A673 (cell line): ENCODE results near the gene MKRN2. TPM values are rescaled to one million over a fixed set of nuclear protein-coding genes. Genes with fewer than 3 reads are reported as not detected.

Experiments used
- BruUV-seq: library from RNA; stranded (reverse); fragments of 400-500 nt; replicated peaks from 2 replicates; lab custom pipeline; 2021; lab: Mats Ljungman, UMichigan
- CTCF ChIA-PET: fragments of 300-600 bp; sonication (Branson Sonifier 250); formaldehyde crosslinking; loops from one replicate; lab custom pipeline; 2022; ENCODE audit warnings: antibody characterized with exemption; lab: Charles Lee
- POLR2A ChIA-PET: fragments of 300-600 bp; sonication (Branson Sonifier 250); formaldehyde crosslinking; loops from one replicate; lab custom pipeline; 2022; ENCODE audit warnings: antibody characterized with exemption; ENCODE audit not compliant: low non-redundant PET; lab: Charles Lee
- DNase-seq: peaks from one replicate; pipeline ENCODE4 v3.0.0-alpha.2; 2015; ENCODE audit warnings: low spot score
- H3K27ac ChIP-seq: fragments of 200-600 bp; sonication (generic); 2 replicates; pipeline ENCODE4 v1.5.1; 2016; ENCODE audit warnings: mixed run types, low read depth, mild to moderate bottlenecking, mixed read lengths, antibody characterized with exemption, low read length; ENCODE audit not compliant: poor library complexity, severe bottlenecking
- H3K27me3 ChIP-seq: fragments of 200-600 bp; sonication (generic); replicated peaks from 2 replicates; pipeline ENCODE4 v1.6.1; 2017; ENCODE audit warnings: mixed run types, low read depth, mild to moderate bottlenecking, mixed read lengths, antibody characterized with exemption, low read length; ENCODE audit not compliant: insufficient read depth, poor library complexity
- H3K36me3 ChIP-seq: fragments of 200-600 bp; sonication (generic); 2 replicates; pipeline ENCODE4 v1.6.1; 2016; ENCODE audit warnings: mixed run types, mild to moderate bottlenecking, mixed read lengths, antibody characterized with exemption, low read length; ENCODE audit not compliant: insufficient read depth, poor library complexity, severe bottlenecking
- H3K4me1 ChIP-seq: fragments of 200-600 bp; sonication (generic); 2 replicates; pipeline ENCODE4 v1.6.1; 2017; ENCODE audit warnings: mixed run types, mild to moderate bottlenecking, mixed read lengths, antibody characterized with exemption, low read length; ENCODE audit not compliant: insufficient read depth, poor library complexity, severe bottlenecking
- H3K4me3 ChIP-seq: fragments of 200-600 bp; sonication (generic); 2 replicates; pipeline ENCODE4 v1.5.1; 2016; ENCODE audit warnings: low read depth, mixed run types, mild to moderate bottlenecking, mixed read lengths, low read length; ENCODE audit not compliant: poor library complexity, severe bottlenecking
- H3K9me3 ChIP-seq: fragments of 200-600 bp; sonication (generic); 2 replicates; pipeline ENCODE4 v1.6.1; 2016; ENCODE audit warnings: mixed run types, low read depth, mild to moderate bottlenecking, mixed read lengths, antibody characterized with exemption, low read length; ENCODE audit not compliant: poor library complexity, severe bottlenecking
- EZH2 ChIP-seq: fragments of 200-600 bp; sonication (generic); IDR thresholded peaks from 2 replicates; pipeline ENCODE4 v1.6.1; 2017; ENCODE audit warnings: borderline replicate concordance, low read depth, mild to moderate bottlenecking, mixed read lengths, antibody characterized with exemption, low read length; ENCODE audit not compliant: poor library complexity, severe bottlenecking
- intact Hi-C: fragments of 100-400 bp; cut with micrococcal nuclease; formaldehyde crosslinking; loops from one replicate; pipeline ENCODE4 v1.10.0; 2022; ENCODE audit not compliant: unreplicated experiment
- total RNA-seq: library from RNA; stranded (reverse); gene quantifications from 2 replicates; pipeline ENCODE4 v1.2.3, GENCODE V29; 2021
- TF ChIP-seq, protein P1 (sequence below): fragments of 300-800, 200-600 bp; sonication (generic); conservative IDR thresholded peaks from 2 replicates; pipeline ENCODE4 v1.5.1; 2017; ENCODE audit warnings: low read depth, mild to moderate bottlenecking, antibody characterized with exemption, low read length, moderate library complexity, mixed read lengths

The MKRN2 gene
- total RNA-seq, 1 experiment from 2014 or later: 47.3 TPM

DNA sequence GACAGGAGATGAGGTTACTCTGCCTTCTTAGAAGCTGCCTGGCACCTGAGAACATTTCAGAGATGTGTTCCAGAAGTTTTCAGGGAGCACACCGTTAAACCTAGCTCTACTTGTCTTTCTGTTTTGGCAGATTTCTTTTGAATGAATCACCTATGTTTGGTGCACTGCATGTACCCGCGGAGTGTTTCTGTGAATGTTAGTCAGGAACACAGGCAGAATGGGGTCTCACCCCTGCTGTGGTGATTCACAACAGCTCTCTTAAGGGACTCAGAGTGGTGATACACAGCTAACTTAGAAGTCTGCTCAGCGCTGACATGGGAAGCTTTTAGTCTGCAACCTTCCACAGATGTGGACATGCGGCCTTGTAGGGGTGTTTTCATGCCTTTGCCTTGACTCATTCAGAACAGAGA, 48.6 kb upstream of the MKRN2 start:
- CTCF ChIA-PET: no interaction called here
- H3K4me3 ChIP-seq: no peak overlapping the region
- H3K9me3 ChIP-seq: no peaks in the 10 kb centered on the region
- peaks cover 30% of the 10 kb centered on the region for H3K36me3 ChIP-seq
- intact Hi-C loops: no loop called here
- no TSS peak for BruUV-seq
- TF ChIP-seq, protein P1, sequence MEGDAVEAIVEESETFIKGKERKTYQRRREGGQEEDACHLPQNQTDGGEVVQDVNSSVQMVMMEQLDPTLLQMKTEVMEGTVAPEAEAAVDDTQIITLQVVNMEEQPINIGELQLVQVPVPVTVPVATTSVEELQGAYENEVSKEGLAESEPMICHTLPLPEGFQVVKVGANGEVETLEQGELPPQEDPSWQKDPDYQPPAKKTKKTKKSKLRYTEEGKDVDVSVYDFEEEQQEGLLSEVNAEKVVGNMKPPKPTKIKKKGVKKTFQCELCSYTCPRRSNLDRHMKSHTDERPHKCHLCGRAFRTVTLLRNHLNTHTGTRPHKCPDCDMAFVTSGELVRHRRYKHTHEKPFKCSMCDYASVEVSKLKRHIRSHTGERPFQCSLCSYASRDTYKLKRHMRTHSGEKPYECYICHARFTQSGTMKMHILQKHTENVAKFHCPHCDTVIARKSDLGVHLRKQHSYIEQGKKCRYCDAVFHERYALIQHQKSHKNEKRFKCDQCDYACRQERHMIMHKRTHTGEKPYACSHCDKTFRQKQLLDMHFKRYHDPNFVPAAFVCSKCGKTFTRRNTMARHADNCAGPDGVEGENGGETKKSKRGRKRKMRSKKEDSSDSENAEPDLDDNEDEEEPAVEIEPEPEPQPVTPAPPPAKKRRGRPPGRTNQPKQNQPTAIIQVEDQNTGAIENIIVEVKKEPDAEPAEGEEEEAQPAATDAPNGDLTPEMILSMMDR: no peak
- no peak for TF ChIP-seq EZH2
- H3K27me3 ChIP-seq: no peaks in the 10 kb centered on the region
- no peaks in the 10 kb centered on the region for H3K4me1 ChIP-seq
- DNase-seq: peak; percentile 49
- no peak overlapping the region for H3K27ac ChIP-seq
- POLR2A ChIA-PET: no interaction called here

DNA sequence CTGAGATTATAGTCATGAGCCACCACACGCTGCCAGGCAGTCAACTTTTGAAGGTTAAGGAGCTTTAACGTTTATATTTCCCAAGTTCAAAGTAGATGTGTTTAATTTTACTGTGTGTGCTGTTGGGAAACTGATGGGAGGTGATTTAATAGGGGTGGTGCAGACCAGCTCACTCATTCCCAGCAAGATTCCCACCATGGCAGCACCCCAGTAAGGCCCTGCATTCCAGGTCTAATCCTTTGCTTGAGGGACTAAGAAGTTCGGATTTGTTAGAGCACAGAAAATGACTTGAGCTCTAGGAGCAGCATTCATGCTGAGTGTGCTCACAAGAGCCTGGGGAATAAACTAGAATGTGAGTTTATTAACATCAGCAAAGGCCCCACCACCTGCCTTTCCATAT, 47.4 kb upstream of the MKRN2 start:
- DNase-seq: no peak
- no peak overlapping the region for H3K4me3 ChIP-seq
- BruUV-seq: no TSS peak
- no peaks in the 10 kb centered on the region for H3K4me1 ChIP-seq
- CTCF ChIA-PET: no interaction called here
- intact Hi-C loops: no loop called here
- peaks cover 18% of the 10 kb centered on the region for H3K36me3 ChIP-seq
- no peak for TF ChIP-seq EZH2
- TF ChIP-seq, protein P1: no peak
- H3K9me3 ChIP-seq: no peaks in the 10 kb centered on the region
- POLR2A ChIA-PET: no interaction called here
- H3K27me3 ChIP-seq: no peaks in the 10 kb centered on the region
- no peak overlapping the region for H3K27ac ChIP-seq

DNA sequence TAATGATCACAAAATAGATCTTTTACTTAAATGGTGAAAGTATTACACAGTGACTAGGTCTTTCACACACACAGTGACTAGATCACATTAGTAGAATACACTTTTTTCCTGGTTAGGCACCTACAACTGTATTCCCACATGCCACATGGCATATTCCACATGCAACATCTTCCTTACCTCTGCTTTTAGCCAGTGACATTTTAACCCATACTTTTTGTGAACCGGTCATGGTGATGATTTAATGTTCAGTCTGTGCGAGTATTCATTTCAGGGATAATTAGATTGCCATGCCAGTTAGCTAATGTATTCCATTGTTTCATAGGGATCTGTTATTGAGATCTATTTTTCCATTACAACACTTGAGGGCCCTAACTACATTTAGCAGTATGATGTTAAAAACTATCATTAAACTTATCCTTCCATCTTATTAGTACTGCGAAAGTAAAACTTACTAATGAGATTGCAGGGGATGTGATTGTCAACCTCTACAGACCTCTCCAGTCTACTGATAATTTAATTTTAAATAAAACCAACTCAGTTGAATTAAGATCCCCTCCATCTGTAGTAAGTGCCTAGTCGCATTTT, 44.3 kb upstream of the MKRN2 start:
- ChIA-PET CTCF (interaction anchor here (0.5 kb wide), 1 partner anchor 66 kb away, joined by 9 read pairs; no protein-coding TSS in a partner anchor), POLR2A (no interaction called here)
- no peaks in the 10 kb centered on the region for H3K27me3 ChIP-seq
- H3K9me3 ChIP-seq: no peaks in the 10 kb centered on the region
- no peaks in the 10 kb centered on the region for H3K36me3 ChIP-seq
- no TSS peak for BruUV-seq
- no peaks in the 10 kb centered on the region for H3K4me1 ChIP-seq
- no peak for TF ChIP-seq EZH2
- TF ChIP-seq, protein P1: no peak
- intact Hi-C loops: no loop called here
- no peak for DNase-seq
- no peak overlapping the region for H3K27ac ChIP-seq
- H3K4me3 ChIP-seq: no peak overlapping the region
